Loucy (cell line): ENCODE results near the gene FRAS1.
"Not testable (repeated sequence)": the region's sequence is repeated elsewhere in the genome, so short reads cannot be mapped to it uniquely, and the experiment has no call there.

ENCODE experiments used
- EZH2phosphoT487 ChIP-seq: fragments of 200-600 bp; IDR thresholded peaks from 2 replicates; pipeline ENCODE4 v1.6.1; 2018; ENCODE audit warnings: antibody characterized with exemption, mild to moderate bottlenecking, moderate library complexity, borderline replicate concordance
- TF ChIP-seq, protein P1 (sequence below): fragments of 200-600 bp; sonication (generic); conservative IDR thresholded peaks from 2 replicates; pipeline ENCODE4 v1.5.1; 2014; ENCODE audit warnings: mild to moderate bottlenecking, antibody characterized with exemption, low read length

DNA sequence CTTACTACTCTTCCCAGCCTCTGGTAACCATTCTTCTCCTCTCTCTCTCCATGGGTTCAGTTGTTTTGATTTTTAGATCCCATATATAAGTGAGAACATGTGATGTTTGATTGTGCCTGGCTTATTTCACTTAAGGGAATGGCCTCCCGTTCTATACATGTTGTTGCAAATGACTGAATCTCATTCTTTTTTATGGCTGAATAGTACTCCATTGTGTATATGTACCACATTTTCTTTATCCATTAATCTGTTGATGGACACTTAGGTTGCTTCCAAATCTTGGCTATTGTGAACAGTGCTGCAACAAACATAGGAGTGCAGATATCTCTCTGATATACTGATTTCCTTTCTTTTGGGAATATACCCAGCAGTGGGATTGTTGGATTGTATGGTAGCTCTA lies 410.1 kb downstream of the FRAS1 start:
- TF ChIP-seq, protein P1, sequence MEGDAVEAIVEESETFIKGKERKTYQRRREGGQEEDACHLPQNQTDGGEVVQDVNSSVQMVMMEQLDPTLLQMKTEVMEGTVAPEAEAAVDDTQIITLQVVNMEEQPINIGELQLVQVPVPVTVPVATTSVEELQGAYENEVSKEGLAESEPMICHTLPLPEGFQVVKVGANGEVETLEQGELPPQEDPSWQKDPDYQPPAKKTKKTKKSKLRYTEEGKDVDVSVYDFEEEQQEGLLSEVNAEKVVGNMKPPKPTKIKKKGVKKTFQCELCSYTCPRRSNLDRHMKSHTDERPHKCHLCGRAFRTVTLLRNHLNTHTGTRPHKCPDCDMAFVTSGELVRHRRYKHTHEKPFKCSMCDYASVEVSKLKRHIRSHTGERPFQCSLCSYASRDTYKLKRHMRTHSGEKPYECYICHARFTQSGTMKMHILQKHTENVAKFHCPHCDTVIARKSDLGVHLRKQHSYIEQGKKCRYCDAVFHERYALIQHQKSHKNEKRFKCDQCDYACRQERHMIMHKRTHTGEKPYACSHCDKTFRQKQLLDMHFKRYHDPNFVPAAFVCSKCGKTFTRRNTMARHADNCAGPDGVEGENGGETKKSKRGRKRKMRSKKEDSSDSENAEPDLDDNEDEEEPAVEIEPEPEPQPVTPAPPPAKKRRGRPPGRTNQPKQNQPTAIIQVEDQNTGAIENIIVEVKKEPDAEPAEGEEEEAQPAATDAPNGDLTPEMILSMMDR, result not testable (repeated sequence)
- TF ChIP-seq EZH2phosphoT487, result not testable (repeated sequence)
